AG09309 (cell line): Measurements from ENCODE around the gene CAPN15.

Experiments
- DNase-seq: peaks from one replicate; pipeline ENCODE4 v3.0.0-alpha.2; 2010; ENCODE audit warnings: low read depth
- H3K4me3 ChIP-seq: 2 replicates; pipeline ENCODE4 v1.5.1; 2011; ENCODE audit warnings: mild to moderate bottlenecking, low read depth, low read length, moderate library complexity; ENCODE audit not compliant: control insufficient read depth
- TF ChIP-seq, protein P1 (sequence below): IDR thresholded peaks from 2 replicates; pipeline ENCODE4 v1.5.1; 2011; ENCODE audit warnings: mild to moderate bottlenecking, low read depth, low read length, inconsistent platforms; ENCODE audit not compliant: insufficient read depth, control insufficient read depth; ENCODE audit errors: missing control alignments

The CAPN15 gene

DNA sequence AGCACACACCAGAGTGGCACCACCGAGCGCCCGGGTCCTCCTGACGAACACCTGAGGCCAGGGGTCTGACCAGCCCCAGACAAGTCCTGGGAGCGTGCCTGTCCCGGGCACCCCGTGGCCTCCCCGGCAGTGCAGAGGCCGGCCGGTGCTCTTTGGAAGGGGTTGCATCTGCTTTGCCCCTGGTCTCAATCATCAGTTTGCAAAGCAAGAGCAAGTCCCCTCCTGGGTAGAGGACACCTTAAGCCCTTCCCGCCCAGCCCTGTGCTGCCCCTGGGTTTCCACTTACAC, 11.6 kb upstream of the CAPN15 start:
- no peak overlapping the region for H3K4me3 ChIP-seq
- TF ChIP-seq, protein P1, sequence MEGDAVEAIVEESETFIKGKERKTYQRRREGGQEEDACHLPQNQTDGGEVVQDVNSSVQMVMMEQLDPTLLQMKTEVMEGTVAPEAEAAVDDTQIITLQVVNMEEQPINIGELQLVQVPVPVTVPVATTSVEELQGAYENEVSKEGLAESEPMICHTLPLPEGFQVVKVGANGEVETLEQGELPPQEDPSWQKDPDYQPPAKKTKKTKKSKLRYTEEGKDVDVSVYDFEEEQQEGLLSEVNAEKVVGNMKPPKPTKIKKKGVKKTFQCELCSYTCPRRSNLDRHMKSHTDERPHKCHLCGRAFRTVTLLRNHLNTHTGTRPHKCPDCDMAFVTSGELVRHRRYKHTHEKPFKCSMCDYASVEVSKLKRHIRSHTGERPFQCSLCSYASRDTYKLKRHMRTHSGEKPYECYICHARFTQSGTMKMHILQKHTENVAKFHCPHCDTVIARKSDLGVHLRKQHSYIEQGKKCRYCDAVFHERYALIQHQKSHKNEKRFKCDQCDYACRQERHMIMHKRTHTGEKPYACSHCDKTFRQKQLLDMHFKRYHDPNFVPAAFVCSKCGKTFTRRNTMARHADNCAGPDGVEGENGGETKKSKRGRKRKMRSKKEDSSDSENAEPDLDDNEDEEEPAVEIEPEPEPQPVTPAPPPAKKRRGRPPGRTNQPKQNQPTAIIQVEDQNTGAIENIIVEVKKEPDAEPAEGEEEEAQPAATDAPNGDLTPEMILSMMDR = no peak
- no peak for DNase-seq

DNA sequence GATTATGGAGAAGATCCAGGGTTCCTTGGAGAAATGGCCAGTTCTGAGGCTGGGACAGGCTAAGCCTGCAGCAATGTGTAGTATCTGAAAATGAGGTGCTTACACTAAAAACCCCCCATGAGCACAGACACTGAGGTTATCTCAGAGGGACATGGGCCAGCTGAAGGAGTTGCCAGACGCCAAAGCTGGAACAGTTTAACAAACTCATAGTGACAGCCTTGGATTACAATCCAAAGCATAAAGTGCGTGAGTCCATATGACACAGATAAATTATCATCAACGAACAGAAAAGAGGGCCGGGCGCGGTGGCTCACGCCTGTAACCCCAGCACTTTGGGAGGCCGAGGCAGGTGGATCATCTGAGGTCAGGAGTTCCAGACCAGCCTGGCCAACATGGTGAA, 11.2 kb upstream of the CAPN15 start:
- DNase-seq = no peak
- TF ChIP-seq, protein P1 = no peak

DNA sequence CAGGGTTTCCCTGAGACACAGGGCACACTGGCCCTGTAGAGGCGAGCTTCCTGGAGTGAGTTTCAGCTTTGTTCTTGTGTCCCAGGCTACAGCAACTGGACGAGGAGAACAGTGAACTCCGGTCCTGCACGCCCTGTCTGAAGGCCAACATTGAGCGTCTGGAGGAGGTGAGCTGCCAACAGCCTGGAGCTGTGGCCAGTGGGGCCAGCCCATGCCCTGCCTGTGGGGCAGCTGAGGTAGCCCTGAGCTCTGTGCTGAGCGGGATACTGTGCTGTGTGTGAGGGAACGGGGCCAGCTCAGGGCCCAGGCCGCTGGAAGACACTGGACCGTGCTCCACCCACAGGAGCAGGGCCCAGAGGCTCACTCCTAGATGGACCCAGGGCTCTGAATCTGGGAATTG, 8.7 kb upstream of the CAPN15 start:
- DNase-seq = no peak
- no peak overlapping the region for H3K4me3 ChIP-seq
- TF ChIP-seq, protein P1 = no peak

More for the DNA sequence above, 11.2 kb upstream of the CAPN15 start:
- no peak overlapping the region for H3K4me3 ChIP-seq

DNA sequence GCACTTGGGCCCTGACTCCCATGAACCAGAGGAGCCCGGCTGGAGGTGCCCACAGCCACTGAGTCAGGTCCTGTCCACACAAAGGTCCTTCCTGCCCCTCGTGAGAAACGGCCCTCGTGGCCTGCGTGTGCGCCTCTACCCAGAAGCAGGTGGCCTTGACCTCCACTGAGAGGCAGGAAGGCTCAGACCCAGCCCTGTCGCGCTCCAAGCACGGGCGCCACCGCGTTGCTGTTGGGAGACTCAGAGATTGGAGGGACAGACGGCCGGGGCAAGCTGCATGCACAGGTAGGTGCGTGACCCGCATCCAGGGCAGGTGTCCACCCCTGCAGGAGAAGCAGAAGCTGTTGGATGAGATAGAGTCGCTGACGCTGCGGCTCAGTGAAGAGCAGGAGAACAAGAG, 8.1 kb upstream of the CAPN15 start:
- no peak overlapping the region for H3K4me3 ChIP-seq
- TF ChIP-seq, protein P1 = no peak
- DNase-seq = no peak

DNA sequence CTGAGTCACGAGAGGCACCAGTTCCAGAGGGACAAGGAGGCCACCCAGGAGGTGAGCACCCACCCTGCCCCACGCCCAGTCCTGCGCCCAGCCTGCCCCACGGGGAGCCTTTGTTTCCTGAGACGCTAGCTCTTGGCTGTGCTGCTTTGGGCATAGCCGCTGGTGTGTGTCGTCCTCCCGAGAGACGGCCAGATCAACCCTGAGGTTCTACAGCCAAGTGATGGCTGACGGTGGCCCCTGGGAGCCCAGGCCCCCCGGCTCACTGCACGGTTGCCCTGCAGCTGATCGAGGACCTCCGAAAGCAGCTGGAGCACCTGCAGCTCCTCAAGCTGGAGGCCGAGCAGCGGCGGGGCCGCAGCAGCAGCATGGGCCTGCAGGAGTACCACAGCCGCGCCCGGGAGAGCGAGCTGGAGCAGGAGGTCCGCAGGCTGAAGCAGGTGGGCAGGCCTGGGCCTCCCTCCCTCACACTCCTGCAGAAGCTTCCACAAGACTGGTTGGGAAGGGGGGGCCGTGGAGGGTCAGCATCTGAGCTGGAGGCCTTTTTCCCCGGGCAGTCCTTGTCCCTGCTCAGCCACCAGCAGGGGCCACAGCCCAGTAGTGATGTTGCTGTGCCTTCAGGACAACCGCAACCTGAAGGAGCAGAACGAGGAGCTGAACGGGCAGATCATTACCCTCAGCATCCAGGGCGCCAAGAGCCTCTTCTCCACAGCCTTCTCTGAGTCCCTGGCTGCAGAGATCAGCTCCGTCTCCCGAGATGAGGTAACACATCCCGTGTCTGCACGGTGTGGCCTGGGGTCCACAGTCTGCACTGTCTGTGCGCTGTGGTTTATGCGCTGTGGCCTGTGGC, 7.4 kb upstream of the CAPN15 start:
- TF ChIP-seq, protein P1 = no peak
- no peak for DNase-seq
- H3K4me3 ChIP-seq = no peak overlapping the region

DNA sequence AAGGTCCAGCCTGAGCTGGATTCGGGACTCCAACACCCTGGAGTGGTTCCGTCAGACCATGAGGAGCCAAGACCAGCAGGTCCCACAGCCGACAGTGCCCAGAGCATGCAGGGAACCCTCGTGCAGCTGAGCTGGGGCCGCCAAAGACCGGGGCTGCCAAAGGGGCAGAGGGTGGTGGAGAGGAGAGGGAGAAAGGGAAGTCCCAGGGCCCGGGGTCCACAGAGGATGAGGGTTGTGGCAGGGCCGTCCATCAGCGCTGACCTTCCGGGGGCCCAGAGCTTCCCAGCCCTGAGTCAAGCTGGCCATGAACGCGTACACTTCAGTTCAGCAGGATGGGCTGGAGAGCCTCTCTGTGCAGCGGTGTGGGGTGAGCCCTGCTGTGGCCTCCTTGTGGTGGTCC, 6.7 kb upstream of the CAPN15 start:
- no peak overlapping the region for H3K4me3 ChIP-seq
- TF ChIP-seq, protein P1 = no peak
- DNase-seq = no peak
